Activated naive CD8-positive, alpha-beta T cell (primary cell): ENCODE data around the gene GLT8D1.
A peak's percentile ranks its signal among the peaks of the same experiment; 100 is the strongest.

Source experiments
- H3K27ac Mint-ChIP-seq: one replicate; pipeline ENCODE4 v1.8.0; 2021; ENCODE audit warnings: mixed read lengths
- H3K27me3 Mint-ChIP-seq: one replicate; pipeline ENCODE4 v1.8.0; 2021; ENCODE audit warnings: mixed read lengths
- H3K36me3 Mint-ChIP-seq: one replicate; pipeline ENCODE4 v1.8.0; 2021; ENCODE audit warnings: mixed read lengths
- H3K4me1 Mint-ChIP-seq: one replicate; pipeline ENCODE4 v1.8.0; 2021; ENCODE audit warnings: low read depth, mixed read lengths
- H3K4me3 Mint-ChIP-seq: one replicate; pipeline ENCODE4 v1.8.0; 2021; ENCODE audit warnings: mild to moderate bottlenecking, mixed read lengths
- H3K9me3 Mint-ChIP-seq: one replicate; pipeline ENCODE4 v1.8.0; 2021; ENCODE audit warnings: low read depth, mixed read lengths

Gene GLT8D1

GRCh38 chr3:52695798-52696671 is 9.6 kb downstream of the GLT8D1 start:
- no peaks in the 10 kb centered on the region for H3K27me3 Mint-ChIP-seq
- peaks cover 5% of the 10 kb centered on the region for H3K36me3 Mint-ChIP-seq
- H3K9me3 Mint-ChIP-seq = no peaks in the 10 kb centered on the region
- H3K27ac Mint-ChIP-seq = peak overlapping the region; percentile 28
- H3K4me1 Mint-ChIP-seq = peaks cover 27% of the 10 kb centered on the region
- no peak overlapping the region for H3K4me3 Mint-ChIP-seq

GRCh38 chr3:52694528-52695189 is 10.9 kb downstream of the GLT8D1 start:
- Mint-ChIP-seq H3K4me3 (no peak overlapping the region), H3K9me3 (no peaks in the 10 kb centered on the region), H3K27ac (peak overlapping the region; percentile 37), H3K27me3 (no peaks in the 10 kb centered on the region), H3K36me3 (peaks cover 7% of the 10 kb centered on the region), H3K4me1 (peaks cover 32% of the 10 kb centered on the region)

GRCh38 chr3:52693071-52693470 is 12.5 kb downstream of the GLT8D1 start:
- peaks cover 17% of the 10 kb centered on the region for H3K36me3 Mint-ChIP-seq
- H3K4me3 Mint-ChIP-seq = peak overlapping the region; percentile 20
- H3K9me3 Mint-ChIP-seq = no peaks in the 10 kb centered on the region
- peak overlapping the region; percentile 66 for H3K27ac Mint-ChIP-seq
- H3K4me1 Mint-ChIP-seq = peaks cover 48% of the 10 kb centered on the region
- H3K27me3 Mint-ChIP-seq = no peaks in the 10 kb centered on the region

GRCh38 chr3:52690560-52690959 is 15.0 kb downstream of the GLT8D1 start:
- H3K27me3 Mint-ChIP-seq = no peaks in the 10 kb centered on the region
- peak overlapping the region; percentile 50 for H3K27ac Mint-ChIP-seq
- peaks cover 58% of the 10 kb centered on the region for H3K4me1 Mint-ChIP-seq
- no peaks in the 10 kb centered on the region for H3K9me3 Mint-ChIP-seq
- H3K36me3 Mint-ChIP-seq = peaks cover 28% of the 10 kb centered on the region
- H3K4me3 Mint-ChIP-seq = peak overlapping the region; percentile 58

GRCh38 chr3:52689151-52689550 is 16.4 kb downstream of the GLT8D1 start:
- Mint-ChIP-seq H3K4me1 (peaks cover 62% of the 10 kb centered on the region), H3K27ac (peak overlapping the region; percentile 99), H3K36me3 (peaks cover 28% of the 10 kb centered on the region), H3K27me3 (no peaks in the 10 kb centered on the region), H3K4me3 (peak overlapping the region; percentile 99), H3K9me3 (no peaks in the 10 kb centered on the region)

- Mint-ChIP-seq H3K27ac (peak overlapping the region; percentile 99), H3K9me3 (no peaks in the 10 kb centered on the region), H3K27me3 (no peaks in the 10 kb centered on the region), H3K4me1 (peaks cover 63% of the 10 kb centered on the region), H3K36me3 (peaks cover 24% of the 10 kb centered on the region), H3K4me3 (peak overlapping the region; percentile 99)
Observed at GRCh38 chr3:52688266-52688665, 17.3 kb downstream of the GLT8D1 start.

- Mint-ChIP-seq H3K27me3 (no peaks in the 10 kb centered on the region), H3K4me3 (peak within 1 kb of the TSS; percentile 99), H3K9me3 (no peaks in the 10 kb centered on the region), H3K36me3 (peaks cover 23% of the 10 kb centered on the region), H3K4me1 (peaks cover 73% of the 10 kb centered on the region), H3K27ac (peak within 1 kb of the TSS; percentile 99)
Observed at GRCh38 chr3:52685709-52686691, 19.6 kb downstream of the GLT8D1 start, which contains the start of the genes GNL3 and PBRM1. GNL3 (plus strand) TSS chr3:52686032; CDS start chr3:52686093, 61 bp downstream. PBRM1 (minus strand) TSS chr3:52685913.

- H3K4me1 Mint-ChIP-seq = peaks cover 72% of the 10 kb centered on the region
- H3K27me3 Mint-ChIP-seq = no peaks in the 10 kb centered on the region
- peaks cover 20% of the 10 kb centered on the region for H3K36me3 Mint-ChIP-seq
- H3K4me3 Mint-ChIP-seq = peak overlapping the region; percentile 97
- peak overlapping the region; percentile 92 for H3K27ac Mint-ChIP-seq
- H3K9me3 Mint-ChIP-seq = no peaks in the 10 kb centered on the region
Observed at GRCh38 chr3:52685285-52685708, 20.3 kb downstream of the GLT8D1 start.

- H3K4me3 Mint-ChIP-seq = peak overlapping the region; percentile 97
- peaks cover 18% of the 10 kb centered on the region for H3K36me3 Mint-ChIP-seq
- H3K4me1 Mint-ChIP-seq = peaks cover 68% of the 10 kb centered on the region
- no peaks in the 10 kb centered on the region for H3K27me3 Mint-ChIP-seq
- no peaks in the 10 kb centered on the region for H3K9me3 Mint-ChIP-seq
- peak overlapping the region; percentile 92 for H3K27ac Mint-ChIP-seq
Observed at GRCh38 chr3:52684184-52684583, 21.4 kb downstream of the GLT8D1 start.

GRCh38 chr3:52683611-52684010 is 22.0 kb downstream of the GLT8D1 start:
- peaks cover 14% of the 10 kb centered on the region for H3K36me3 Mint-ChIP-seq
- H3K4me1 Mint-ChIP-seq = peaks cover 63% of the 10 kb centered on the region
- no peaks in the 10 kb centered on the region for H3K27me3 Mint-ChIP-seq
- peak overlapping the region; percentile 58 for H3K27ac Mint-ChIP-seq
- peak overlapping the region; percentile 97 for H3K4me3 Mint-ChIP-seq
- no peaks in the 10 kb centered on the region for H3K9me3 Mint-ChIP-seq

- Mint-ChIP-seq H3K4me3 (no peak overlapping the region), H3K36me3 (peaks cover 15% of the 10 kb centered on the region), H3K4me1 (peaks cover 47% of the 10 kb centered on the region), H3K27me3 (no peaks in the 10 kb centered on the region), H3K9me3 (no peaks in the 10 kb centered on the region), H3K27ac (peak overlapping the region; percentile 76)
Observed at GRCh38 chr3:52682016-52682415, 23.6 kb downstream of the GLT8D1 start.

GRCh38 chr3:52681596-52681995 is 24.0 kb downstream of the GLT8D1 start:
- Mint-ChIP-seq H3K27me3 (no peaks in the 10 kb centered on the region), H3K27ac (peak overlapping the region; percentile 76), H3K4me1 (peaks cover 45% of the 10 kb centered on the region), H3K9me3 (no peaks in the 10 kb centered on the region), H3K4me3 (no peak overlapping the region), H3K36me3 (peaks cover 16% of the 10 kb centered on the region)

GRCh38 chr3:52679811-52680210 is 25.8 kb downstream of the GLT8D1 start:
- no peaks in the 10 kb centered on the region for H3K9me3 Mint-ChIP-seq
- H3K36me3 Mint-ChIP-seq = peaks cover 9% of the 10 kb centered on the region
- peaks cover 39% of the 10 kb centered on the region for H3K4me1 Mint-ChIP-seq
- no peak overlapping the region for H3K27ac Mint-ChIP-seq
- no peaks in the 10 kb centered on the region for H3K27me3 Mint-ChIP-seq
- no peak overlapping the region for H3K4me3 Mint-ChIP-seq

- no peaks in the 10 kb centered on the region for H3K27me3 Mint-ChIP-seq
- H3K4me1 Mint-ChIP-seq = peaks cover 32% of the 10 kb centered on the region
- peak overlapping the region; percentile 69 for H3K27ac Mint-ChIP-seq
- H3K36me3 Mint-ChIP-seq = peaks cover 9% of the 10 kb centered on the region
- no peak overlapping the region for H3K4me3 Mint-ChIP-seq
- H3K9me3 Mint-ChIP-seq = no peaks in the 10 kb centered on the region
Observed at GRCh38 chr3:52679199-52679538, 26.4 kb downstream of the GLT8D1 start.
